ENCODE data around the gene NAP1L2. TPM values are rescaled to one million over a fixed set of nuclear protein-coding genes. Genes with fewer than 3 reads are reported as not detected.

NAP1L2 gene
- total and polyA plus RNA-seq, 2 experiments from 2014 or later: not detected

Other genes with a start within 250 kb of the NAP1L2 start
- gene PABPC1L2B, start 211.9 kb downstream of the NAP1L2 start, total RNA-seq (2014; rRNA removed; shearing (Covaris generic)): not detected in 2 replicates
- gene PABPC1L2B, start 211.9 kb downstream of the NAP1L2 start, polyA plus RNA-seq (2016; fragmentation: Nextera tagmentation; extraction: Ambion mirVana): not detected in 2 replicates
- not detected in 2 replicates for gene PABPC1L2A, start 135.3 kb downstream of the NAP1L2 start, total RNA-seq (2014; rRNA removed; shearing (Covaris generic))
- not detected in 2 replicates for gene PABPC1L2A, start 135.3 kb downstream of the NAP1L2 start, polyA plus RNA-seq (2016; fragmentation: Nextera tagmentation; extraction: Ambion mirVana)
- gene CDX4, start 232.2 kb upstream of the NAP1L2 start, total RNA-seq (2014; rRNA removed; shearing (Covaris generic)): not detected in 2 replicates
- not detected in 2 replicates for gene CDX4, start 232.2 kb upstream of the NAP1L2 start, polyA plus RNA-seq (2016; fragmentation: Nextera tagmentation; extraction: Ambion mirVana)

Measured in GM23248 (cell line).